ENCODE data around the gene CCL23. TPM values are rescaled to one million over a fixed set of nuclear protein-coding genes. Genes with fewer than 3 reads are reported as not detected.

Gene CCL23
- total and polyA plus RNA-seq, 9 of the 15 experiments (the other 6 are each of a cell fraction or from before 2014, with no cell fraction given): not detected

GRCh38 chr17:36008998-36009665, 8.6 kb downstream of the CCL23 start:
- Histone ChIP-seq H3K36me3 (ENCODE audit: control insufficient read depth, insufficient read depth, low read length) (no peaks in the 10 kb centered on the region), H4K20me1 (replicated peaks; ENCODE audit: control insufficient read depth, insufficient read depth, low read length) (no peaks in the 10 kb centered on the region), H3K9me3 (replicated peaks; ENCODE audit: control insufficient read depth, insufficient read depth, low read depth, low read length) (no peaks in the 10 kb centered on the region), H3K4me3 (no peak overlapping the region), H3K27me3 (ENCODE audit: control insufficient read depth in 2 of 2, insufficient read depth in 2 of 2, low read length in 2 of 2) (peaks cover 3 to 22% of the 10 kb centered on the region in 2 experiments; a peak in 3 of 5 replicates), H3K9me1 (ENCODE audit: control insufficient read depth, insufficient read depth, low read length) (no peaks in the 10 kb centered on the region), H3K27ac (ENCODE audit: extremely low read depth, low read depth, low read length) (no peak overlapping the region), H3K4me2 (ENCODE audit: insufficient read depth, low read length) (peak overlapping the region; percentile 43), H2AFZ (ENCODE audit: low read depth, low read length) (peak overlapping the region; percentile 67), H3K4me1 (replicated peaks in 1 of 2; ENCODE audit: control insufficient read depth in 2 of 2, insufficient read depth in 2 of 2, low read length in 2 of 2) (peaks cover 0 to 4% of the 10 kb centered on the region in 2 experiments; a peak in 2 of 5 replicates), H3K79me2 (ENCODE audit: control insufficient read depth, insufficient read depth, low read length) (no peaks in the 10 kb centered on the region), H3K9ac (ENCODE audit: insufficient read depth in 1 of 2, low read depth in 2 of 2, low read length in 2 of 2) (no peak overlapping the region)
- DNase-seq (ENCODE audit: extremely low read depth in 1 of 4, low spot score in 3 of 4): peak; percentile 57 to 77 (median 70)
- 5% methylated on average over 14 of the region's 14 CpGs for WGBS (ENCODE audit: insufficient coverage, low coverage, missing lambda C conversion rate)
- BruUV-seq (replicated peaks): no TSS peak
- intact Hi-C loops (cut with micrococcal nuclease): loop anchor here (5.0 kb wide), 1 partner anchor 42 kb away; no protein-coding TSS in a partner anchor
- in situ Hi-C loops (cut with MboI): no loop called here
- FAIRE-seq: no peak
- ATAC-seq: peak; percentile 100
- ChIA-PET CTCF (ENCODE audit: low intra/inter-chr PET ratio) (interaction anchor here (1.6 kb wide), 2 partner anchors 40 to 246 kb away, joined by 4 to 8 read pairs; no protein-coding TSS in a partner anchor), POLR2A (interaction anchor here (0.7 to 1.8 kb wide), 2 partner anchors 11 to 19 kb away, joined by 3 to 4 read pairs; no protein-coding TSS in a partner anchor)
- TF ChIP-seq RAD21 (CRISPR knock-in tag; conservative IDR thresholded peaks at IDR 0.05 in 1 of 2, IDR thresholded peaks at IDR 0.05 in 1 of 2) (peak in 1 of 2 experiments; percentile 60; a peak in 2 of 4 replicates), REST (IDR thresholded peaks at IDR 0.05; ENCODE audit: borderline replicate concordance) (peak; percentile 50; the same call in 1 of the 2 replicates), REST (CRISPR knock-in tag; IDR thresholded peaks at IDR 0.05; ENCODE audit: low read depth) (no peak), LARP7 (IDR thresholded peaks at IDR 0.05) (no peak), POLR2G (IDR thresholded peaks at IDR 0.05; ENCODE audit: low read depth, low read length) (no peak), MAFF (IDR thresholded peaks at IDR 0.05; ENCODE audit: low read length) (no peak), E2F3 (CRISPR knock-in tag; IDR thresholded peaks at IDR 0.05) (no peak), NR2F6 (CRISPR knock-in tag; IDR thresholded peaks at IDR 0.05) (no peak)
